Neural progenitor cell (in vitro differentiated cells): ENCODE measurements around the gene DHTKD1. TPM values are rescaled to one million over a fixed set of nuclear protein-coding genes. Genes with fewer than 3 reads are reported as not detected.

ENCODE experiments used
- DNase-seq: peaks from one replicate; pipeline ENCODE4 v3.0.0-alpha.2; 2016; ENCODE audit warnings: low spot score
- H2AFZ ChIP-seq: fragments of 200-600 bp; sonication (generic); replicated peaks from 2 replicates; pipeline ENCODE4 v1.6.1; 2016; ENCODE audit warnings: antibody characterized with exemption
- H3F3A ChIP-seq: fragments of 200-600 bp; sonication (generic); 2 replicates; pipeline ENCODE4 v1.6.1; 2016; ENCODE audit warnings: antibody characterized with exemption, low read depth
- H3K27ac ChIP-seq: fragments of 200-600 bp; sonication (generic); 2 replicates; pipeline ENCODE4 v1.5.1; 2016; ENCODE audit warnings: mild to moderate bottlenecking
- H3K27me3 ChIP-seq: fragments of 200-600 bp; sonication (generic); 2 replicates; pipeline ENCODE4 v1.6.1; 2016; ENCODE audit warnings: mild to moderate bottlenecking, moderate library complexity
- H3K36me3 ChIP-seq: fragments of 200-600 bp; sonication (generic); 2 replicates; pipeline ENCODE4 v1.5.1; 2016
- H3K4me1 ChIP-seq: fragments of 200-600 bp; sonication (generic); 2 replicates; pipeline ENCODE4 v1.6.1; 2016; ENCODE audit warnings: mixed run types
- H3K4me2 ChIP-seq: fragments of 200-600 bp; sonication (generic); 2 replicates; pipeline ENCODE4 v1.6.1; 2016
- H3K4me3 ChIP-seq: fragments of 200-600 bp; sonication (generic); 2 replicates; pipeline ENCODE4 v1.5.1; 2016
- H3K79me2 ChIP-seq: fragments of 200-600 bp; sonication (generic); 2 replicates; pipeline ENCODE4 v1.6.1; 2016; ENCODE audit warnings: low read depth
- H3K9ac ChIP-seq: fragments of 200-600 bp; sonication (generic); 2 replicates; pipeline ENCODE4 v1.6.1; 2016
- H3K9me3 ChIP-seq: fragments of 200-600 bp; sonication (generic); 2 replicates; pipeline ENCODE4 v1.5.1; 2016; ENCODE audit warnings: low read depth
- H4K20me1 ChIP-seq: fragments of 200-600 bp; sonication (generic); 2 replicates; pipeline ENCODE4 v1.6.1; 2016; ENCODE audit warnings: low read depth
- H3K27ac Mint-ChIP-seq: 3 replicates; pipeline ENCODE4 v1.8.0; 2021; ENCODE audit warnings: mixed read lengths
- H3K27me3 Mint-ChIP-seq: 2 replicates; pipeline ENCODE4 v1.8.0; 2022; ENCODE audit warnings: low read depth, mild to moderate bottlenecking, inconsistent platforms, moderate library complexity, mixed read lengths; ENCODE audit not compliant: insufficient read depth
- H3K36me3 Mint-ChIP-seq: 3 replicates; pipeline ENCODE4 v1.8.0; 2021; ENCODE audit warnings: mixed read lengths
- H3K4me1 Mint-ChIP-seq: 3 replicates; pipeline ENCODE4 v1.8.0; 2021; ENCODE audit warnings: mixed read lengths
- H3K4me3 Mint-ChIP-seq: 3 replicates; pipeline ENCODE4 v1.8.0; 2021; ENCODE audit warnings: mild to moderate bottlenecking, moderate library complexity, mixed read lengths
- H3K9me3 Mint-ChIP-seq: 3 replicates; pipeline ENCODE4 v1.8.0; 2020; ENCODE audit warnings: mixed read lengths
- CTCF ChIP-seq: fragments of 200-600 bp; sonication (generic); IDR thresholded peaks from 2 replicates; pipeline ENCODE4 v1.5.1; 2017; ENCODE audit warnings: antibody characterized with exemption, mild to moderate bottlenecking
- EZH2 ChIP-seq: fragments of 200-600 bp; sonication (generic); IDR thresholded peaks from 2 replicates; pipeline ENCODE4 v1.6.1; 2017; ENCODE audit warnings: antibody characterized with exemption, mild to moderate bottlenecking, moderate library complexity
- EZH2phosphoT487 ChIP-seq: fragments of 200-600 bp; sonication (generic); IDR thresholded peaks from 2 replicates; pipeline ENCODE4 v1.6.1; 2017; ENCODE audit warnings: antibody characterized with exemption
- total RNA-seq: library from RNA; depleted of rRNA; stranded (reverse); fragments of >200 nt; gene quantifications from 2 replicates; pipeline ENCODE4 v1.2.3, GENCODE V29; 2015; ENCODE audit warnings: low replicate concordance

DHTKD1 gene
- total RNA-seq, 1 donor from 2014 or later = 62.0 TPM

GRCh38 chr10:12073526-12073925 lies 4.8 kb downstream of the DHTKD1 start:
- H3K27ac Mint-ChIP-seq = no peak overlapping the region
- Histone ChIP-seq H3K27ac (no peak overlapping the region), H3K9ac (no peak overlapping the region), H3K4me3 (no peak overlapping the region), H3K36me3 (no peaks in the 10 kb centered on the region), H3F3A (peaks cover under 1% of the 10 kb centered on the region), H3K9me3 (no peaks in the 10 kb centered on the region), H3K27me3 (no peaks in the 10 kb centered on the region), H4K20me1 (peaks cover 3% of the 10 kb centered on the region), H2AFZ (no peak overlapping the region), H3K4me1 (peaks cover 4% of the 10 kb centered on the region), H3K4me2 (no peak overlapping the region), H3K79me2 (peaks cover 91% of the 10 kb centered on the region)
- TF ChIP-seq EZH2phosphoT487 (no peak), CTCF (no peak), EZH2 (no peak)
- peaks cover 11% of the 10 kb centered on the region for H3K4me1 Mint-ChIP-seq
- DNase-seq = no peak
- no peaks in the 10 kb centered on the region for H3K9me3 Mint-ChIP-seq
- H3K36me3 Mint-ChIP-seq = peaks cover 9% of the 10 kb centered on the region
- H3K27me3 Mint-ChIP-seq = peaks cover 3% of the 10 kb centered on the region
- no peak overlapping the region for H3K4me3 Mint-ChIP-seq

DNA sequence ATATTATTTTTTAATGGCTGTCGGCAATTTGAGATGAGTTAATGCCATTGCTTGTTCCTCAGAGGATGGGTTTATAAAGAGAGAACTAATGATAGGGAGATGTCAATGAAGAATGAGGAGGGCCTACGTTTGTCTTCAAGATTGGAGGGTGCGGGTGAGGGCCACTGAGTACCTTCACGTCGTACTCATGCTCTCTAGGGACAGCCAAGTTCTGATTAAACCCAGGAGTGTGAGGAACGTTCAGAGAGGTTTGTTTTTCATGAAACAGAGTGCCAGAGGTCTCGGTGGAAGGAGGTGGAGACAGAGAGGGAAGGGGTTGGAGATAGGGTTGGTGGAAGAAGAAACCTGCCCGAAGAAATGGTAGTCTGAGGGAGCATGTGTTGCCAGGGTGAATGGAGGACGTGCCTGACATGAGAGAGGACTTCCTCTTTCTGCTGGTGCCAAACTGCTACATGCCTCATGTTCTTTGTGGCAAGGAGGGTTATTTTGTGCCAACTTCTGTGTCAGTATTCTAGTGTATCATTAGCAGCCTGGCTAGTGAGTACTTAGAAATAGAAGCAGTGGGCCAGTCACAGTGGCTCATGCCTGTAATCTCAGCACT lies 8.9 kb downstream of the DHTKD1 start:
- H3K4me1 ChIP-seq = no peaks in the 10 kb centered on the region
- no peak overlapping the region for H3K9ac ChIP-seq
- H3K4me1 Mint-ChIP-seq = no peaks in the 10 kb centered on the region
- H2AFZ ChIP-seq = no peak overlapping the region
- no peaks in the 10 kb centered on the region for H3K9me3 Mint-ChIP-seq
- no peak overlapping the region for H3K4me3 Mint-ChIP-seq
- no peaks in the 10 kb centered on the region for H3K9me3 ChIP-seq
- H3K79me2 ChIP-seq = peaks cover 59% of the 10 kb centered on the region
- peaks cover 13% of the 10 kb centered on the region for H3K36me3 Mint-ChIP-seq
- no peak overlapping the region for H3K4me3 ChIP-seq
- no peak for TF ChIP-seq CTCF
- TF ChIP-seq EZH2 = no peak
- TF ChIP-seq EZH2phosphoT487 = no peak
- H3K27me3 ChIP-seq = no peaks in the 10 kb centered on the region
- no peaks in the 10 kb centered on the region for H3K27me3 Mint-ChIP-seq
- DNase-seq = no peak
- H3F3A ChIP-seq = no peaks in the 10 kb centered on the region
- no peak overlapping the region for H3K4me2 ChIP-seq
- H4K20me1 ChIP-seq = no peaks in the 10 kb centered on the region
- no peaks in the 10 kb centered on the region for H3K36me3 ChIP-seq
- no peak overlapping the region for H3K27ac Mint-ChIP-seq
- H3K27ac ChIP-seq = no peak overlapping the region

- no peak overlapping the region for H3K4me2 ChIP-seq
Measured at GRCh38 chr10:12081470-12081869, 12.7 kb downstream of the DHTKD1 start.

More at GRCh38 chr10:12081470-12081869, 12.7 kb downstream of the DHTKD1 start:
- Histone ChIP-seq H3K27ac (no peak overlapping the region), H3K4me1 (no peaks in the 10 kb centered on the region), H3K79me2 (peaks cover 22% of the 10 kb centered on the region), H3K4me3 (no peak overlapping the region), H3K9me3 (no peaks in the 10 kb centered on the region), H3K27me3 (no peaks in the 10 kb centered on the region), H4K20me1 (no peaks in the 10 kb centered on the region), H3K9ac (no peak overlapping the region), H3K36me3 (no peaks in the 10 kb centered on the region), H3F3A (no peaks in the 10 kb centered on the region), H2AFZ (no peak overlapping the region)
- no peak overlapping the region for H3K4me3 Mint-ChIP-seq
- no peaks in the 10 kb centered on the region for H3K4me1 Mint-ChIP-seq
- no peak overlapping the region for H3K27ac Mint-ChIP-seq
- no peak for DNase-seq
- no peaks in the 10 kb centered on the region for H3K9me3 Mint-ChIP-seq
- H3K27me3 Mint-ChIP-seq = no peaks in the 10 kb centered on the region
- TF ChIP-seq CTCF (no peak), EZH2 (no peak), EZH2phosphoT487 (no peak)
- H3K36me3 Mint-ChIP-seq = peaks cover 20% of the 10 kb centered on the region
